Suprapubic skin (tissue), 4 donors: ENCODE data around the gene HOXA13.

ENCODE experiments used
- CTCF ChIP-seq, 2 donors: fragments of 200-600 bp in 1 of 2; fragments of 450-650 bp in 1 of 2; sonication (generic) in 1 of 2; IDR thresholded peaks; one replicate each; pipeline ENCODE4 v1.5.1; 2016 to 2019; ENCODE audit warnings: antibody characterized with exemption in 2 of 2, mild to moderate bottlenecking in 1 of 2, moderate library complexity in 1 of 2
- EP300 ChIP-seq: sonication (generic); formaldehyde crosslinking; IDR thresholded peaks from one replicate; pipeline ENCODE4 v1.6.1; 2017; ENCODE audit warnings: antibody characterized with exemption
- POLR2A ChIP-seq, 2 donors: fragments of 450-650 bp; IDR thresholded peaks; one replicate each; pipeline ENCODE4 v1.6.1; 2017; ENCODE audit warnings: antibody characterized with exemption in 2 of 2, mild to moderate bottlenecking in 2 of 2, moderate library complexity in 2 of 2
- POLR2AphosphoS5 ChIP-seq, 3 donors: sonication (generic); formaldehyde crosslinking; IDR thresholded peaks; one replicate each; pipeline ENCODE4 v1.6.1; 2017; ENCODE audit warnings: antibody characterized with exemption in 3 of 3

GRCh38 chr7:27207348-27207985, 7.6 kb upstream of the HOXA13 start:
- TF ChIP-seq CTCF (IDR thresholded peaks at IDR 0.05) (no peak), EP300 (no peak), POLR2A (IDR thresholded peaks at IDR 0.05) (no peak), POLR2AphosphoS5 (IDR thresholded peaks at IDR 0.05) (no peak)
